HG03108 (cell line): ENCODE results near the gene SGMS1.
"Not testable (repeated sequence)": the region's sequence is repeated elsewhere in the genome, so short reads cannot be mapped to it uniquely, and the experiment has no call there.

Experiments used
- ATAC-seq: cut with Tn5 transposase; IDR thresholded peaks from one replicate; pipeline ENCODE4 v1.9.1; 2021; ENCODE audit warnings: moderate library complexity; ENCODE audit not compliant: unreplicated experiment

The SGMS1 gene

GRCh38 chr10:50355693-50356480 lies 267.9 kb downstream of the SGMS1 start:
- not testable (repeated sequence) for ATAC-seq

DNA sequence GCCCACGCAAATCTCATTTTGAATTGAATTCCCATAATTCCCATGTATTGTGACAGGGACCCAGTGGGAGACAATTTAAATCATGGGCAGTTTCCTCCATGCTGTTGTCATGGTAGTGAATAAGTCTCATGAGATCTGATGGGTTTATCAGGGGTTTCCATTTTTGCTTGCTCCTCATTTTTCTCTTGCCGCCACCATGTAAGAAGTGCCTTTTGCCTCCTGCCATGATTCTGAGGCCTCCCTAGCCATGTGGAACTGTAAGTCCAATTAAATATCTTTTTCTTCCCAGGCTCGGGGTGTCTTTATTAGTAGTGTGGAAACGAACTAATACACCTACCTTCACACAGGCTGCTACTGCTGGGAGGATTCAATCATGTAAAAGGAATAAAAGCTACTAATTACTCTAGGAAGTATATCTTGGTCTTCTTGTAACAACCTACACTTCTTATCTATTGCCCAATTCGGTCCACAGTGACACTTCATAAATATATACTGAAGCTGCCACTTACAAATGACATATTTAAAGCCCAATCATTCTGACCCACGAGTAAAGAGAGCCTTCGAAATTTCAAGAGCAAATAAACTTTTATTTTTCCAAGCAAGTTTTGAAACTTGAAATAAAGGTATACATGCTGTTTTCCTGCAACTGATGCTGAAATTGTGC lies 272.1 kb downstream of the SGMS1 start:
- ATAC-seq = no peak

DNA sequence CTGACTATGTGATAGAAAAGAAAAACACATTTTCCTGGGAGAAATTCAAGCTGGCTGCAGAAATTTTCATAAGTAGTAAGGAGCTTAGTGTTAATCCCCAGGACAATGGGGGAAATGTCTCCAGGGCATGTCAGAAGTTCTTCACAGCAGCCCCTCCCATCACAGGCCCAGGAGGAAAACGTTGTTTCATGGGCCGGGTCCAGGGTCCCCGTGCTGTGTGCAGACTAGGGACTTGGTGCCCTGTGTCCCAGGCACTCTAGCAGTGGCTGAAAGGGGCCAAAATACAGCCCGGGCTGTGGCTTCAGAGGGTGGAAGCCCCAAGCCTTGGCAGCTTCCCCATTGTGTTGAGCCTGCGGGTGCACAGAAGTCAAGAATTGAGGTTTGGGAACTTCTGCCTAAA lies 273.4 kb downstream of the SGMS1 start:
- ATAC-seq = no peak

- ATAC-seq = no peak
Measured at GRCh38 chr10:50349554-50349953, 274.2 kb downstream of the SGMS1 start.

DNA sequence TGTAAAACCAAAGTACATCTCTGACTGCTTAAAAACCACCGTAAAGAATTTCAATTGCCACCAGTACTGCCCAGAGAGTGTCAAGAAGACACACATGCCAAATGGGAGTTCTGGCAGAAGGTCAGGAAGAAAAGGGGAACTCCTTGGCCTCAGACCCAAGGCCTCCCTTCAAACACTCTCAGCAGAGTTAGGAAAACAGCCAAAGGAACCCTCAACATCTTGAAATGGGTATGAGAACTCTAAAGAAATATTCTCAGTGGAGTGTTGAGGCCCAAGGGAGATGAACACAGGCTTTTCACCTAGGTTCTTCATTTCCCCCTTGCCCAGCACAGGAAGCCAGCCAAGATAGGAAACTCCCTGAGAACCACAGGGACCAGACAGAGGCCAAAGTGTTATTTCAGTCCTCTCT lies 276.4 kb downstream of the SGMS1 start:
- ATAC-seq = peak; percentile 96

GRCh38 chr10:50346942-50347341 lies 276.8 kb downstream of the SGMS1 start:
- ATAC-seq = peak; percentile 6

GRCh38 chr10:50345545-50345944 lies 278.2 kb downstream of the SGMS1 start:
- no peak for ATAC-seq

DNA sequence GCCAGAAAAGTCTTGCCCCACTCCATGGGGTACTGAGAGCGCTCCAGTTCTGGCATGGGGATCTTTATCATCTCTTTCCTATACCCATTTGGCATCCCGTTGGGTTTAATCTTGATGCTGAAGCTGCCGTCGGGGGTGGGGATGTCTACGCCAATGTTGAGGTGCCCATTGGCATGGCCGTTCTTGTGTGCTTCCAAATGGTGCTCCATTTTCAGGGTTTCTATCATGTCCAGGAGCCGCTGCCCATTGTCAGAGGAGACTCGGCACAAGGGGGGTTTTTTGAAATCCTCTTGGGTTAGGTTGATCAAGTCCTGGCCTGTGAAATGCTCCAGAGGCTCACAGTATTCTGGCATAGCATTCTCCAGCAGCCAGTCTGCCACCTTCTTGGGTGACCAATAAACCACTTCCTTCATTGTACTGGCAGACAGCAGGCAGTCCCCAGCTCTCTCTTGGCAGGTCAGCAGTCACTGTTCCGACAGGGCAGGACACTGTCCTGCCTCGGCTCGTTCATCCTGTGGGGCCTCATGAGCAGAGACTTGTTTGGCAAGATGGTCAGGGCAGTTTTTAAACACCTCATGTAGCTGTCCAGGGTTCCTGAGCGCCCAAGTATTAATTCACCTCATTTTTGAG lies 279.9 kb downstream of the SGMS1 start:
- ATAC-seq = no peak

DNA sequence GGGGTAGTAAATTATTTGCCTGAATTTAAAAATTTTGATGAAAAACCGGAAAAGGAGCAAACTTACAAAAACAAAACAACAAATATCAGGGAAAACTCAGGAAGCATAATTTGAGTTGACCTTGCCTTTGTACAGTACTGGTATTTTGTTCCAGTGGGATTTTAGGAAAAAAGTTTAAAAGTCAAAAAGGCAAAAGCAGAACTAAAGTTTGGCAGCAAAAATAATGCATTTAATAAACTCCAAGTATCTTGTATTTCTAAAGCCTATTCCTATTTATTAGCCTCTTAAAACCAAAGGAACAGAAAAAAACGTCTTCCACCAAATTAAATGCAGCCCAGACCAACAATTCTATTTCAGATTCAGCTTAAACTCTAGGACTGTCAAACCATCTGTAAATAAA lies 281.8 kb downstream of the SGMS1 start:
- ATAC-seq = no peak

- no peak for ATAC-seq
Measured at GRCh38 chr10:50336140-50336539, 287.6 kb downstream of the SGMS1 start.

GRCh38 chr10:50335397-50335796 lies 288.4 kb downstream of the SGMS1 start:
- no peak for ATAC-seq

GRCh38 chr10:50334273-50334672 lies 289.5 kb downstream of the SGMS1 start:
- ATAC-seq = no peak

DNA sequence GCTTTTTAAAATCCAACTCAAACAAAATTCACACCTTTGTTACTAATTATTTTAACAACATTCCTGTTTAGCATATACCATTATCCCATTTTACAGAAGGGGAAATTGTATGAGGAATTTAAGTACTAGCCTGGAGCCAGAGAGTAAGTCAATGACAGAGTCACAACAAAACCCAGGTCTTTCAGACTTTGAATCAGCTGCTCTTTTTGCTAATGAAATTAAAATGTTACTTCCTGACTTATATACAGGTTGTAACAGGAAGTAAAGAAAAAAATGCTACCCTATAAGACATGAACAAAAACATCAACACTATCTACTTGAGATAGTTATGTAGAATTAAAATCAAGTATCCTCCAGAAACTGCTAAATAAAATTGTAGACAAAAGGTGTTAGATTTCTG lies 289.9 kb downstream of the SGMS1 start:
- ATAC-seq = no peak

DNA sequence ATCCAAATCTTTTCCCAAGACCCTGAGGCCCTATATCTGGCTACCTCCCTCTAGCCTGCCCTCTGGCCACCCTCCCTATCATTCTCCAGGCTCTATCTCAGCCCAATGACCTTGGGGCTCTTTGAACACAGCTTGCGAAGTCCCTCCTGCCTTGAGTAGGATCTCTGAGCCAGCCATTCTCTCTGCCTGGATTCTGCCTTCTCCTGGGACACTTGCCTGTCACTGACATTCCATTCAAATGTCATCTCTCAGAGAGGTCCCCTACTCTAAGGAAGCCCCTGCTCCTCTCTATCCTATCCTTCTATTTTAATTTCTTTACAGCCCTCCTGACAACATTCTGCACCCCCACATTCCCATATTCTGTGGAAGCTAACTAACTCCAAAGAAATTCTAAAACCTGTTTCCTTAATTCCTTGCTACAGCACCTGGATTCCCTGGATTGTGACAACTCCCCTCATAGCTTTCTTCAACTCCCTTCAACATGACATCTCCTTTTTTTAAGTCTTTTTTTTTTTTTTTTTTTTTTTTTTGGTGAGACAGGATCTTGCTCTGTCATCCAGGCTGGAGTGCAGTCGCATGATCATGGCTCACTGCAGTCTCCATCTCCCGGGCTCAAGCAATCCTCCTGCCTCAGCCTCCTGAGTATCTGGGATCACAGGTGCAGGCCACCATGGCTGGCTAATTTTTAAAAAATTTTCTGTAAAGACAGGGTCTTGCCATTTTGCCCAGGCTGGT lies 291.5 kb downstream of the SGMS1 start:
- ATAC-seq = no peak

DNA sequence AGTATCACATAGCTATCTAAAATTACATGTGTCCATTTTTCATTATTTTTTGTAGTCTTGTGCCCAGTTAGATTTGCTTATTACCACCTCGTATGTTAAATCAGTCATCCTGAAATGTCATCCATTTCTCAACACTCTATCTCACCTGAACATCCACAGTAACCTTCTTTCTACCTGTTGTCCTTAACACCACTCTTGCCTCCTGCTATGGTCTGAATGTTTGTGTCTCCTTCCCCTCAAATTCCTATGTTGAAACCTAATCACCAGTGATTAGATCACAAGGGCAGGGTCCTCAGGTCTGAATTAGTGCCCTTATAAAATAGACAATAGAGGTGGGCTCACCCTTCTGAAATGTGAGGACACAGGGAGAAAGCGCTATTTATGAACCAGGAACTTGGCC lies 292.3 kb downstream of the SGMS1 start:
- no peak for ATAC-seq

GRCh38 chr10:50326757-50327701 lies 296.7 kb downstream of the SGMS1 start:
- ATAC-seq = no peak

DNA sequence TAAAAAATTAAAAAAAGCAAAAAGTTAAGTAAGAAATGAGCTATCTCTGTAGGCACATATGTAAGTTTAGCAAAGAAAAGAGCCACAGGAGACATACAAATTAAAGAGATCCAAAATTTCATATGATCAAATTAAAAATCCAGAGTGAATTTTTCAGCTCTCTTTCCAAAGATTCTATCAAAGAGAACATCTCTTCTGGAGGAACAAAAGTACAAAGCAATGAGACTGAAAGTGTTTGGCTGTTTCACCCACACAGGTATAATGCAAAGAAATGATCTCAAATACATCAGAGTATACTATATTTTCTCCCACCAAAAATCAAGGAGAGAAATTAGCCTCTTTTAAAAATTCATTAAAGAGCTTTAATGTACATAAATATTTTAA lies 297.6 kb downstream of the SGMS1 start:
- no peak for ATAC-seq

DNA sequence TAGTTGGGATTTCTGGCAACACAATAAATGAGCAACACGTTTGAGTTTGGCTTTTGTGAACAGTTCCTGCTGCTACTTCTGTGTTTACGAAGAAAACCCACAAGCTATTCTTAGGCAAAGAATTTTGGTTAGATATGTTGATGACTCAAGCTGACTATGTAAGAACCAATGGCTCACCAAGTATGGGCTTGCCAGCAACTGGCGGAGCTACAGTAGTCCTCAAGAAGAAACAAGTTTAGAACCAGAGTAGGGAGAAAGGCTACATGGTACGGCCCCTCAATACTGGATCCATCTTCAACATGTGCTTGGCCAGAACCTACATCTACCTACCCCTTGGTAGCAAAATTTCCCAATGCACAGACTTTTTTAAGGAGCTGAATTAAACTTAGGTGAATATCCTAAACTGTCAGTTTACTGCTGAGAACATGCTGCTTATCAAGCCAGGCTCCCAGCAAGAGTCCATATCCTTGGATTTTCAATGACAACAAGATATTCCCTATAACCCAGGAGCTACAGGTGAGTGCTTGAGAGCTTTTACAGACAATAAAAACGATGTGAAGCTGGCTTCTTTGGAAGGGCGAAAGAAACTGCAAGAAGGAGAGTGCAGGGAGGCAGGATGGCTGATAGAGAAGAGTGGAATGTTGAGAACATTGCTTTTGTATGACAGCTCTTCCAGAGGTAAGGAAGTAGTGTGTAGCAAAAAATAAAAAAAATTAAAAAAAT lies 298.1 kb downstream of the SGMS1 start:
- peak; percentile 81 for ATAC-seq

- ATAC-seq = no peak
Measured at GRCh38 chr10:50324680-50325393, 298.9 kb downstream of the SGMS1 start.
